SIG-M5 (cell line): ENCODE measurements around the gene MGAT3.
"Not testable (repeated sequence)": the region's sequence is repeated elsewhere in the genome, so short reads cannot be mapped to it uniquely, and the experiment has no call there.

Source experiments
- DNase-seq: peaks from one replicate; lab custom pipeline; 2025; lab: John Stamatoyannopoulos, UW

The MGAT3 gene

GRCh38 chr22:39514373-39514973, 57.7 kb downstream of the MGAT3 start:
- no peak for DNase-seq

- DNase-seq, result no peak
These were observed 58.6 kb downstream of the MGAT3 start for GRCh38 chr22:39515266-39516050.

- DNase-seq, result no peak
These were observed 60.7 kb downstream of the MGAT3 start for GRCh38 chr22:39517470-39517869.

- DNase-seq, result no peak
These were observed 61.5 kb downstream of the MGAT3 start for GRCh38 chr22:39518144-39518786.

GRCh38 chr22:39518996-39519680, 62.3 kb downstream of the MGAT3 start:
- DNase-seq, result no peak

- peak; percentile 90 for DNase-seq
These were observed 62.9 kb downstream of the MGAT3 start for GRCh38 chr22:39519681-39520225.

- no peak for DNase-seq
These were observed 63.7 kb downstream of the MGAT3 start, which contains the start of gene ATF4 for GRCh38 chr22:39520226-39521105. Gene ATF4, plus strand, starts transcription at chr22:39520562. Its CDS starts 884 bp downstream, at chr22:39521446.

- DNase-seq, result not testable (repeated sequence)
These were observed 64.5 kb downstream of the MGAT3 start for GRCh38 chr22:39521106-39521885.

GRCh38 chr22:39522091-39522490, 65.3 kb downstream of the MGAT3 start:
- DNase-seq, result not testable (repeated sequence)

- DNase-seq, result no peak
These were observed 65.9 kb downstream of the MGAT3 start for GRCh38 chr22:39522567-39523300.

GRCh38 chr22:39524089-39524752, 67.4 kb downstream of the MGAT3 start:
- no peak for DNase-seq

GRCh38 chr22:39524753-39525657, 68.2 kb downstream of the MGAT3 start:
- DNase-seq, result no peak

- DNase-seq, result no peak
These were observed 68.8 kb downstream of the MGAT3 start for GRCh38 chr22:39525658-39525975.

GRCh38 chr22:39526736-39527171, 69.9 kb downstream of the MGAT3 start:
- DNase-seq, result no peak

- no peak for DNase-seq
These were observed 70.7 kb downstream of the MGAT3 start for GRCh38 chr22:39527481-39527961.

- no peak for DNase-seq
These were observed 71.4 kb downstream of the MGAT3 start for GRCh38 chr22:39528080-39528661.

- DNase-seq, result no peak
These were observed 72.1 kb downstream of the MGAT3 start for GRCh38 chr22:39528681-39529486.
